ENCODE measurements around the gene SLC5A9.
"Not testable (repeated sequence)": the region's sequence is repeated elsewhere in the genome, so short reads cannot be mapped to it uniquely, and the experiment has no call there.

GRCh38 chr1:48282329-48282728 is 59.8 kb downstream of the SLC5A9 start:
- TF ChIP-seq, protein P1, sequence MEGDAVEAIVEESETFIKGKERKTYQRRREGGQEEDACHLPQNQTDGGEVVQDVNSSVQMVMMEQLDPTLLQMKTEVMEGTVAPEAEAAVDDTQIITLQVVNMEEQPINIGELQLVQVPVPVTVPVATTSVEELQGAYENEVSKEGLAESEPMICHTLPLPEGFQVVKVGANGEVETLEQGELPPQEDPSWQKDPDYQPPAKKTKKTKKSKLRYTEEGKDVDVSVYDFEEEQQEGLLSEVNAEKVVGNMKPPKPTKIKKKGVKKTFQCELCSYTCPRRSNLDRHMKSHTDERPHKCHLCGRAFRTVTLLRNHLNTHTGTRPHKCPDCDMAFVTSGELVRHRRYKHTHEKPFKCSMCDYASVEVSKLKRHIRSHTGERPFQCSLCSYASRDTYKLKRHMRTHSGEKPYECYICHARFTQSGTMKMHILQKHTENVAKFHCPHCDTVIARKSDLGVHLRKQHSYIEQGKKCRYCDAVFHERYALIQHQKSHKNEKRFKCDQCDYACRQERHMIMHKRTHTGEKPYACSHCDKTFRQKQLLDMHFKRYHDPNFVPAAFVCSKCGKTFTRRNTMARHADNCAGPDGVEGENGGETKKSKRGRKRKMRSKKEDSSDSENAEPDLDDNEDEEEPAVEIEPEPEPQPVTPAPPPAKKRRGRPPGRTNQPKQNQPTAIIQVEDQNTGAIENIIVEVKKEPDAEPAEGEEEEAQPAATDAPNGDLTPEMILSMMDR (IDR thresholded peaks at IDR 0.05 in 4 of 5, conservative IDR thresholded peaks at IDR 0.05 in 1 of 5) = not testable (repeated sequence)
- not testable (repeated sequence) for TF ChIP-seq POLR2A (IDR thresholded peaks at IDR 0.05)
